Measurements from ENCODE around the gene KCNE1.
A peak's percentile ranks its signal among the peaks of the same experiment; 100 is the strongest.
"Not testable (repeated sequence)": the region's sequence is repeated elsewhere in the genome, so short reads cannot be mapped to it uniquely, and the experiment has no call there.

Gene KCNE1

GRCh38 chr21:34511787-34512455, at the start of gene KCNE1:
Gene KCNE1 (minus strand): TSS chr21:34512210. CDS start chr21:34449634, 62,576 bp downstream.
- Histone ChIP-seq H3K9me3 (ENCODE audit: control insufficient read depth in 1 of 2, low read length in 2 of 2) (no peaks in the 10 kb centered on the region), H3K4me1 (ENCODE audit: control insufficient read depth in 1 of 2, insufficient read depth in 2 of 2, low read length in 2 of 2) (no peaks in the 10 kb centered on the region), H3K27me3 (ENCODE audit: low read depth, low read length) (no peaks in the 10 kb centered on the region), H3K4me3 (ENCODE audit: low read depth in 1 of 2, low read length in 2 of 2) (peak within 1 kb of the TSS in 1 of 2 donors; percentile 21), H3K36me3 (ENCODE audit: control insufficient read depth in 1 of 2, insufficient read depth in 2 of 2, low read length in 2 of 2) (peaks cover 0 to 4% of the 10 kb centered on the region in 2 donors), H3K27ac (ENCODE audit: low read length) (peak within 1 kb of the TSS; percentile 45)

GRCh38 chr21:34561806-34562205, 49.8 kb upstream of the KCNE1 start:
- no peak overlapping the region for H3K27ac ChIP-seq (ENCODE audit: low read length)
- no peaks in the 10 kb centered on the region for H3K9me3 ChIP-seq (ENCODE audit: control insufficient read depth in 1 of 2, low read length in 2 of 2)
- H3K4me3 ChIP-seq (ENCODE audit: low read depth in 1 of 2, low read length in 2 of 2) = no peak overlapping the region
- no peaks in the 10 kb centered on the region for H3K36me3 ChIP-seq (ENCODE audit: control insufficient read depth in 1 of 2, insufficient read depth in 2 of 2, low read length in 2 of 2)
- H3K4me1 ChIP-seq (ENCODE audit: control insufficient read depth in 1 of 2, insufficient read depth in 2 of 2, low read length in 2 of 2) = peaks cover 0 to 12% of the 10 kb centered on the region in 2 donors
- H3K27me3 ChIP-seq (ENCODE audit: low read depth, low read length) = no peaks in the 10 kb centered on the region

- Histone ChIP-seq H3K4me3 (ENCODE audit: low read depth in 1 of 2, low read length in 2 of 2) (no peak overlapping the region), H3K27ac (ENCODE audit: low read length) (no peak overlapping the region), H3K36me3 (ENCODE audit: control insufficient read depth in 1 of 2, insufficient read depth in 2 of 2, low read length in 2 of 2) (no peaks in the 10 kb centered on the region), H3K27me3 (ENCODE audit: low read depth, low read length) (no peaks in the 10 kb centered on the region), H3K4me1 (ENCODE audit: control insufficient read depth in 1 of 2, insufficient read depth in 2 of 2, low read length in 2 of 2) (peaks cover 0 to 9% of the 10 kb centered on the region in 2 donors), H3K9me3 (ENCODE audit: control insufficient read depth in 1 of 2, low read length in 2 of 2) (no peaks in the 10 kb centered on the region)
Observed at GRCh38 chr21:34560609-34561008, 48.6 kb upstream of the KCNE1 start.

- Histone ChIP-seq H3K4me3 (ENCODE audit: low read depth in 1 of 2, low read length in 2 of 2) (no peak overlapping the region), H3K36me3 (ENCODE audit: control insufficient read depth in 1 of 2, insufficient read depth in 2 of 2, low read length in 2 of 2) (no peaks in the 10 kb centered on the region)
Observed at GRCh38 chr21:34560021-34560420, 48.0 kb upstream of the KCNE1 start.

GRCh38 chr21:34559089-34559631, 47.1 kb upstream of the KCNE1 start:
- H3K4me3 ChIP-seq (ENCODE audit: low read depth in 1 of 2, low read length in 2 of 2) = no peak overlapping the region
- no peaks in the 10 kb centered on the region for H3K27me3 ChIP-seq (ENCODE audit: low read depth, low read length)
- H3K9me3 ChIP-seq (ENCODE audit: control insufficient read depth in 1 of 2, low read length in 2 of 2) = no peaks in the 10 kb centered on the region
- H3K36me3 ChIP-seq (ENCODE audit: control insufficient read depth in 1 of 2, insufficient read depth in 2 of 2, low read length in 2 of 2) = no peaks in the 10 kb centered on the region
- no peaks in the 10 kb centered on the region for H3K4me1 ChIP-seq (ENCODE audit: control insufficient read depth in 1 of 2, insufficient read depth in 2 of 2, low read length in 2 of 2)
- H3K27ac ChIP-seq (ENCODE audit: low read length) = peak overlapping the region; percentile 24

More at GRCh38 chr21:34560021-34560420, 48.0 kb upstream of the KCNE1 start:
- H3K27ac ChIP-seq (ENCODE audit: low read length) = no peak overlapping the region
- peaks cover 0 to 3% of the 10 kb centered on the region in 2 donors for H3K4me1 ChIP-seq (ENCODE audit: control insufficient read depth in 1 of 2, insufficient read depth in 2 of 2, low read length in 2 of 2)
- no peaks in the 10 kb centered on the region for H3K27me3 ChIP-seq (ENCODE audit: low read depth, low read length)
- H3K9me3 ChIP-seq (ENCODE audit: control insufficient read depth in 1 of 2, low read length in 2 of 2) = no peaks in the 10 kb centered on the region

- H3K4me1 ChIP-seq (ENCODE audit: control insufficient read depth in 1 of 2, insufficient read depth in 2 of 2, low read length in 2 of 2) = no peaks in the 10 kb centered on the region
- H3K4me3 ChIP-seq (ENCODE audit: low read depth in 1 of 2, low read length in 2 of 2) = no peak overlapping the region
- H3K27ac ChIP-seq (ENCODE audit: low read length) = no peak overlapping the region
- H3K27me3 ChIP-seq (ENCODE audit: low read depth, low read length) = no peaks in the 10 kb centered on the region
- no peaks in the 10 kb centered on the region for H3K9me3 ChIP-seq (ENCODE audit: control insufficient read depth in 1 of 2, low read length in 2 of 2)
- H3K36me3 ChIP-seq (ENCODE audit: control insufficient read depth in 1 of 2, insufficient read depth in 2 of 2, low read length in 2 of 2) = no peaks in the 10 kb centered on the region
Observed at GRCh38 chr21:34558166-34558565, 46.2 kb upstream of the KCNE1 start.

- Histone ChIP-seq H3K4me3 (ENCODE audit: low read depth in 1 of 2, low read length in 2 of 2) (no peak overlapping the region), H3K9me3 (ENCODE audit: control insufficient read depth in 1 of 2, low read length in 2 of 2) (no peaks in the 10 kb centered on the region), H3K27me3 (ENCODE audit: low read depth, low read length) (no peaks in the 10 kb centered on the region), H3K27ac (ENCODE audit: low read length) (no peak overlapping the region), H3K36me3 (ENCODE audit: control insufficient read depth in 1 of 2, insufficient read depth in 2 of 2, low read length in 2 of 2) (no peaks in the 10 kb centered on the region), H3K4me1 (ENCODE audit: control insufficient read depth in 1 of 2, insufficient read depth in 2 of 2, low read length in 2 of 2) (no peaks in the 10 kb centered on the region)
Observed at GRCh38 chr21:34557261-34557660, 45.3 kb upstream of the KCNE1 start.

GRCh38 chr21:34554670-34555069, 42.7 kb upstream of the KCNE1 start:
- not testable (repeated sequence) for H3K4me3 ChIP-seq (ENCODE audit: low read depth in 1 of 2, low read length in 2 of 2); H3K36me3 ChIP-seq (ENCODE audit: control insufficient read depth in 1 of 2, insufficient read depth in 2 of 2, low read length in 2 of 2)

GRCh38 chr21:34554227-34554626, 42.2 kb upstream of the KCNE1 start:
- H3K27me3 ChIP-seq (ENCODE audit: low read depth, low read length) = no peaks in the 10 kb centered on the region
- no peaks in the 10 kb centered on the region for H3K36me3 ChIP-seq (ENCODE audit: control insufficient read depth in 1 of 2, insufficient read depth in 2 of 2, low read length in 2 of 2)
- peak overlapping the region; percentile 10 for H3K27ac ChIP-seq (ENCODE audit: low read length)
- no peaks in the 10 kb centered on the region for H3K9me3 ChIP-seq (ENCODE audit: control insufficient read depth in 1 of 2, low read length in 2 of 2)
- H3K4me3 ChIP-seq (ENCODE audit: low read depth in 1 of 2, low read length in 2 of 2) = no peak overlapping the region
- H3K4me1 ChIP-seq (ENCODE audit: control insufficient read depth in 1 of 2, insufficient read depth in 2 of 2, low read length in 2 of 2) = no peaks in the 10 kb centered on the region

More at GRCh38 chr21:34554670-34555069, 42.7 kb upstream of the KCNE1 start:
- not testable (repeated sequence) for H3K27ac ChIP-seq (ENCODE audit: low read length); H3K27me3 ChIP-seq (ENCODE audit: low read depth, low read length); H3K9me3 ChIP-seq (ENCODE audit: control insufficient read depth in 1 of 2, low read length in 2 of 2); H3K4me1 ChIP-seq (ENCODE audit: control insufficient read depth in 1 of 2, insufficient read depth in 2 of 2, low read length in 2 of 2)

- Histone ChIP-seq H3K4me1 (ENCODE audit: control insufficient read depth in 1 of 2, insufficient read depth in 2 of 2, low read length in 2 of 2) (no peaks in the 10 kb centered on the region), H3K27me3 (ENCODE audit: low read depth, low read length) (no peaks in the 10 kb centered on the region), H3K36me3 (ENCODE audit: control insufficient read depth in 1 of 2, insufficient read depth in 2 of 2, low read length in 2 of 2) (no peaks in the 10 kb centered on the region), H3K9me3 (ENCODE audit: control insufficient read depth in 1 of 2, low read length in 2 of 2) (no peaks in the 10 kb centered on the region), H3K27ac (ENCODE audit: low read length) (peak overlapping the region; percentile 22), H3K4me3 (ENCODE audit: low read depth in 1 of 2, low read length in 2 of 2) (no peak overlapping the region)
Observed at GRCh38 chr21:34553151-34553952, 41.3 kb upstream of the KCNE1 start.

- Histone ChIP-seq H3K36me3 (ENCODE audit: control insufficient read depth in 1 of 2, insufficient read depth in 2 of 2, low read length in 2 of 2) (no peaks in the 10 kb centered on the region), H3K9me3 (ENCODE audit: control insufficient read depth in 1 of 2, low read length in 2 of 2) (no peaks in the 10 kb centered on the region), H3K27ac (ENCODE audit: low read length) (peak overlapping the region; percentile 22), H3K4me3 (ENCODE audit: low read depth in 1 of 2, low read length in 2 of 2) (no peak overlapping the region), H3K4me1 (ENCODE audit: control insufficient read depth in 1 of 2, insufficient read depth in 2 of 2, low read length in 2 of 2) (no peaks in the 10 kb centered on the region), H3K27me3 (ENCODE audit: low read depth, low read length) (no peaks in the 10 kb centered on the region)
Observed at GRCh38 chr21:34552360-34553098, 40.5 kb upstream of the KCNE1 start.

Measured in muscle layer of duodenum (tissue), 2 donors.